NCI-H1436 treated with DMSO at 0.1 percent for 48 hours (cell line): ENCODE measurements around the gene HOGA1.
A peak's percentile ranks its signal among the peaks of the same experiment; 100 is the strongest.
"Not testable (repeated sequence)": the region's sequence is repeated elsewhere in the genome, so short reads cannot be mapped to it uniquely, and the experiment has no call there.

Experiments used
- DNase-seq: peaks from one replicate; lab custom pipeline; 2025; lab: John Stamatoyannopoulos, UW

The HOGA1 gene

DNA sequence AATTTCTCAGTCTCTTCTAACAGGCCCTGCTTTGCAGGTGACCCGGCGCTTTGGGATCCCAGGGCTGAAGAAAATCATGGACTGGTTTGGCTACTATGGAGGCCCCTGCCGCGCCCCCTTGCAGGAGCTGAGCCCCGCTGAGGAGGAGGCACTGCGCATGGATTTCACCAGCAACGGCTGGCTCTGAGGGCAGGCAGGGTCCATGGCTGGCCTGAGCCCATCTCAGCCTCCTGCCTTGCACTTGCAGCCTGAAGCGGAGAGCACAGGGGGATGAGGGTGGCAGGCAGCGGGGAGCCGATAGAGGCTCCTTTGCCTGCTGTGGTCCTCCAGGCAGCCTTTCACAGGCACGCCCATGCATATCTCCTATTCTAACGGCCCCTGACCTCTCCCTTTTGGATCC, 27.3 kb downstream of the HOGA1 start:
- no peak for DNase-seq

DNA sequence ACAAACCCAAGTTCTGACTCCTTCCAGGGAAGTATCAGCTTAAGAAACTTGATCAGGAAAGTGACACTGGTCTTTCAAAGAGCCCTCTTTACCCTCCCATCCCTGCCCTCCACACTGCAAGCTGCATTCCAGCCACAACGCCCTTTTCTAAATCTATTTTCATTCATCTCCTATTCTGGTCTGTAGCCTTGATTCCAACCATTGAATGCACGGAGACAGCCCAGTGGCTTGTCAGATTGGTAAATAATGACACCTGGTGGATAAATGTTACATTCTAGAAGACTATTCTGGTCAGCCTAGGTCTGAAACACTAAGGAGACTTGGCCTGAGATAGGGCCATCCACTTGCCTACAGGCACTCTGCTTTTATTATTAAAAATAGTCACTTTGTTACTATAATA, 28.2 kb downstream of the HOGA1 start:
- no peak for DNase-seq

- no peak for DNase-seq
Observed at GRCh38 chr10:97618285-97618684, 34.1 kb downstream of the HOGA1 start.

DNA sequence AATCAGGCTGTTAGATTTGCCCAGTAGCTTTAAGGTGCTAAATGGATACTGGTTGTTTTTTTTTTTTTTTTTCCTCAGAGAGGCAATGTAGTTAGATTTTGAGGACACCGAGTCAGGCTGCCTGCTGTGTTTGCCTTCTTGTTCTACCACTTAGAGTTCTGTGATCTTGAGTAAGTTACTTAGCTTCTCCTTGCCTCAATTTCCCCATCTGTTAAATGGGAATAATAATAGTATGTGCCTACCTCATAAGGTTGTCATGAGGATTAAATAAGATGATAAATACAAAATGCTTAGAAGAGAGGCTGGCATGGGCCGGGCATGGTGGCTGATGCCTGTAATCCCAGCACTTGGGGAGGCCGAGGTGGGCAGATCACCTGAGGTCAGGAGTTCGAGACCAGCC, 34.5 kb downstream of the HOGA1 start:
- DNase-seq = no peak

DNA sequence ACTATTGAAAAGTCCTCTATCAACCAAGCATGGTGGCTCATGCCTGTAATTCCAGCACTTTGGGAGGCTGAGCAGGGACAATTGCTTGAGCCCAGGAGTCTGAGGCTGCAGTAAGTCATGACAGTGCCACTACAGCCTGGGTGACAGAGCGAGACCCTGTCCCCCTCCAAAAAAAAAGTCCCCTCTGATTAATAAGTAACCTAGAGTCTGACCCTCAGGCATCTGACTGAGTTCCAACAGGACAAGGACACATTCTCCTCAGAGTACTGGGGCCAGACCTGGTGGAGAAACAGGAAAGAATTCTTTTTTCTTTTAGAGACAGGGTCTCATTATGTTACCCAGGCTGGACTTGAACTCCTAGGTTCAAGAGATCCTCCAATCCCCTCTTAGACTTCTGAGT, 39.1 kb downstream of the HOGA1 start:
- no peak for DNase-seq

DNA sequence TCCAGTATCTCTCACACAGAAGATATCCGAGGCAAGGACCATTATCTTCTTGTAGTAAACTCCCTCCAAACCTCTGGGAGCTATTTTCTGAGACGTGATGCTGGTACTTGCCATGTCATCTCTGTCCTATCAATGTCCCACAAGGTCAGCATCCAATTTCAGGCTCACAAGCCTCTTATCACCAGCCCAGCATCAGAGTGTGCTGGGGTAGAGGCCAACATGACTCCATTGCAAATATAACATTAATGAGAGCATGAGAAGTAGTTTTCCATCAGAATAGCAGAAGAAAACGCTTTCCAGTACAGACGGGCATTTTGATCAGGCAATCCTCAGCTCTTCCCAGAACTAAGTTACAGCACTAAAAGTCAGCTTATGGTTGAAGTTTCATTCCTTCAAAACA, 43.5 kb downstream of the HOGA1 start:
- no peak for DNase-seq

DNA sequence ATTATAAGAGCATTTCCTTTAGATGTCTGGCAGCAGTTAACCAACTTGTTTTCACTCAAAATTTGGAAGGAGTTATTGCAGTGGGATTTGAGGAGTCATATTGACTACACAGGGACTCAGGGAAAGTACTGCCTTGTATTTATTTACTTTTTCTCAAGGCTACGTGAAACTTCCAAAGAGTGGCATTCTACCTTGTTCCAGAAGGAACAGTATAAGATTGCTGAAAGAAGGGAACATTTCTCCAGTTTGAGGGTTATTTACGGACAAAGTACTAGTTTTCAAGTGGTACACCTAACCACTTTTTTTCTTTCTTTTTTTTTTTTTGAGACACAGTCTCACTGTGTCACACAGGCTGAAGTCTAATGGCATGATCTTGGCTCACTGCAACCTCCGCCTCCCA, 44.0 kb downstream of the HOGA1 start:
- DNase-seq = no peak

DNA sequence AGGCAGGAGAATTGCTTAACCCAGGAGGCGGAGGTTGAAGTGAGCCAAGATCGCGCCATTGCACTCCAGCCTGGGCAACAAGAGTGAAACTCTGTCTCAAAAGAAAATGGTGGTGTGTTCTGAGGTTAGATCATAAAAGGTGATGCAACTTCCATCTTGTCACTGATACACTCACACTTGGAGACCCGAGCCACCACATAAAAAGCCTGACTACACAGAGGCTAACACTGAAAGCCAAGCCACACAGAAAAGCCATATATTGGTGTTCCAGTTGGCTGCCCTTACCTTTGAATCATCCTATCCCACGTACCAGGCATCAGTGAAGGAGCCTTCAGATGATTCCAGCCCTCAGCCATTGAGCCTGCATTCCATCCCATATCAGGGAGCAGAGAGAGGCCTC, 45.1 kb downstream of the HOGA1 start:
- no peak for DNase-seq

GRCh38 chr10:97631098-97631497, 46.9 kb downstream of the HOGA1 start:
- DNase-seq = no peak

DNA sequence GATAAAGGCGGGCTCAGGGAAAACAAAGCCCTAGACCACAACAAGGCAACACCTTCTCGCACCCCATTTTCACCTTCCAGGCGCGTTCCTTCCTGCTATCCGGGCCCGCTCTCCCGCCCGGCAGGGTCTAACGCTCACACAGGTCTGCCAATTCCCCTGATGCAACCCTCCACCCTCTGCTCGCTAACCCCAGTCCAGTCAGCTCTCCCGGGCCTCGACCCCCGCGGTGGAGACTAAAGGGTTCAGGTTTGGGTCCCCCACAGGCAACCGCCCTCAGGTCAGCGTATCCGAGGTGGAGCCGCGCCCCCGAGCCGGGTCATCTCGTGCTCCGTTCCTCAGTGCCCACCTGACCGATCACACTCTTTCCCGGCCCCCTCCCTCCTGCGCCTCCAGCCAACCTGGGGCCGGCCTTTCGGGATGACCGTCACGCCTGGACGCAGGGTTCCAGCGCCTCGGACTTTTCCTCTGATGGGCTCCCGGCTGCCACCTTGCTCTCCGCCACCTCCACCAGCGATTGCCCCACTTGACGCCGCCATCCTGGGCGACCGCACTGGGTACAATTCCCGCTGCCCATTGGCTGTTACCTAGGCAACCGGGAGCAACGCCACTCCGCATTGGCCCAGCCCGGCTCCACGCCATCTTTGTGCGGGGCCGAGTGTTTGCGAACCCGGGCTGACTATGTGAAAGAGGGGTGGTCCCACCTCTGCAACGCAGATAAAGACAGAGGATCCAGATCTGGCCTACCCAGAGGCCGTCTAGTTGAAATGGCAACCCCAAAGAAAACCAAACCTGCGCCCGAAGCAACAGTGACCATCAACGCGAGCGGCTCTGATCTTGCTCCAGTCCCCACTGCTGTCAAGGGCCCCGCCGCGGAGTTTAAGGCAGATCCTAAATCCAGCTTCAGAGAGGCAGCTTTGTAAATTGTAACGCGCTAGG, 49.0 kb downstream of the HOGA1 start, which contains the start of gene MORN4:
MORN4 (minus strand) TSS at position 552 of the 936 bp plus-strand sequence. CDS start 13,847 bp downstream, outside the sequence.
- peak; percentile 65 for DNase-seq

- no peak for DNase-seq
Observed at GRCh38 chr10:97633921-97634320, 49.7 kb downstream of the HOGA1 start.

GRCh38 chr10:97635577-97635976, 51.4 kb downstream of the HOGA1 start:
- DNase-seq = no peak

DNA sequence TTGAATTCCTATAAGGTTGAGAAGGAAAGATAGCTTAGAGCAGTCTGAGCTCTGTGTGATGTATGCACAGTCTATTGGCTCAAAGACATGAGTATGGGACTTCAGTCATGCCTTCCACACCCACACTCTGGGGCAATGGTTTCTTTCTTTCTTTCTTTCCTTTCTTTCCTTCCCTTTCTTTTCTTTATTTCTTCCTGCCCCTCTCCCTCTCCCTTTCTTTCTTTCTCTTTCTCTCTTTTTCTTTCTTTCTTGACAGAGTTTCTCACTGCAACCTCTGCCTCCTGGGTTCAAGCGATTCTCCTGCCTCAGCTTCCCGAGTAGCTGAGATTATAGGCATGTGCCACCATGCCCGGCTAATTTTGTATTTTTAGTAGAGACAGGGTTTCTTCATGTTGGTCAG, 54.9 kb downstream of the HOGA1 start:
- not testable (repeated sequence) for DNase-seq

DNA sequence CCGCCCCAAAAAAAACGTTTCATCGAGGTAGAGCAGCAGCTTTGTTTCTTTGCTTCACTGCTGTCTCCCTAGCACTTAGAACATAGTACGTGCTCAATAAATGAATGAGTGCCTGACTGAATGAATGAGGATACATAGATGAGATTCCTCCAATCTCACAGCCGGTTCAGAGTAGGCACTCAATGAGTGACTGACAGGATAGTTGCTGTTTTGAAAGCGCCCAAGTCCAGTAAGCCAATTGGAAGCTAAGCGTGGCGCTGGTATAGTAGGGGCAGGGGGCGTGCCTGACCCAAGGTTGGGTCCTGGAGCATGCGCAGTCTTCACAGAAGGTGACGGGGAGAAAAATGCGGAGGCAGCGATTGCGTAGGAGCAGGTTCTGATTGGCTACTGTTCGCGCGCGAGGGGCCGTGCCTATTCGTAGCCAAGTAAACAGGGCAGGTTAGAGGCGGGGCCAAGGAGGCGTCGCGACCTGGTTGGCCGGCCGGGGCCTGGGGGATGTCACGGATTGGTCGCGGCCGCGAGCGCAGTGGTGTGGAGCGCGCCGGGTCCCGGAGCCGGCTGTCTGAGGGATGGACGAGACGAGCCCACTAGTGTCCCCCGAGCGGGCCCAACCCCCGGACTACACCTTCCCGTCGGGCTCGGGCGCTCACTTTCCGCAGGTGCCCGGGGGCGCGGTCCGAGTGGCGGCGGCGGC, 56.1 kb downstream of the HOGA1 start, which contains the start of gene PI4K2A:
PI4K2A (plus strand) TSS at position 498 of the 694 bp plus-strand sequence; CDS start at position 570, 72 bp downstream.
- peak; percentile 93 for DNase-seq

GRCh38 chr10:97640868-97641811, 57.0 kb downstream of the HOGA1 start:
- DNase-seq = no peak

DNA sequence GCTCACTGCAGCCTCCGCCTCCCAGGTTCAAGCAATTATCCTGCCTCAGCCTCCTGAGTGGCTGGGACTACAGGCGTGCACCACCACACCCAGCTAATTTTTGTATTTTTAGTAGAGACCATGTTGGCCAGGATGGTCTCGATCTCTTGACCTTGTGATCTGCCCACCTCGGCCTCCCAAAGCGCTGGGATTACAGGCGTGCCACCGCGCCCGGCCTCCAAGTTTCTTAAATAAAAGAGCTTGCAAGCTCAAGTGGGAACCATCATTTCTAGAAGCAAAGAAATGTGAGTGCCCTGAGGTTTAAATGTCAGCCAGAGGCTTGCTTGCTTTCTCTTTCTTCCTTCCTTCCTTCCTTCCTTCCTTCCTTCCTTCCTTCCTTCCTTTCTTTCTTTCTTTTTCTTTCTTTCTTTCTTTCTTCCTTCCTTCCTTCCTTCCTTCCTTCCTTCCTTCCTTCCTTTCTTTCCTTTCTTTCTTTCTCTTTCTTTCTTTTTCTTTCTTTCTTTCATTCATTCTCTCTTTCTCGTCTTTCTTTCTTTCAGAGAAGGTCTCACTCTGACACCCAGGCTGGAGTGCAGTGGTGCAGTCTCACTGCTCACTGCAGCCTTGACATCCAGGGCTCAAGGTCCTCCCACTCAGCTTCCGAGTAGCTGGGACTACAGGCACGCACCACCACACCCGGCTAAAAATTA, 58.4 kb downstream of the HOGA1 start:
- DNase-seq = not testable (repeated sequence)

GRCh38 chr10:97643441-97643985, 59.3 kb downstream of the HOGA1 start:
- DNase-seq = no peak

DNA sequence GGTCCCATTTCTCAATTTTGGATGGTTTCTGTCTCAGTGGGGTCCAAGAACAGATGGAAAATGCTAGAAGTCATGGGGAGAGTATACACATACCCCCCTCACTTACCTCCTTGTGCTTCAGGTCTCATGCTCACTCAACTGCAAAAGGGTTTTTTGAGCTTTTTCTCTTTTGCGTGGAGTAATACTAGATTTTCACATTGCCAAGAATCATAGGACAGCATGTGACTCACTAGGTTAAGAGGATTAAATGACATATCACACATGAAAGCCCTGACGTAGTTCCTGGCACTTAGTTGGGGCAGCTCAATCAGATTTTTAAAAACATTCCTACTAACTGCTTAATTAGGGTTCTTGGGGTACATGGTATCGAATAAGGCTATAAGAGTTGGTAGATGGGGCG, 60.7 kb downstream of the HOGA1 start:
- DNase-seq = no peak

DNA sequence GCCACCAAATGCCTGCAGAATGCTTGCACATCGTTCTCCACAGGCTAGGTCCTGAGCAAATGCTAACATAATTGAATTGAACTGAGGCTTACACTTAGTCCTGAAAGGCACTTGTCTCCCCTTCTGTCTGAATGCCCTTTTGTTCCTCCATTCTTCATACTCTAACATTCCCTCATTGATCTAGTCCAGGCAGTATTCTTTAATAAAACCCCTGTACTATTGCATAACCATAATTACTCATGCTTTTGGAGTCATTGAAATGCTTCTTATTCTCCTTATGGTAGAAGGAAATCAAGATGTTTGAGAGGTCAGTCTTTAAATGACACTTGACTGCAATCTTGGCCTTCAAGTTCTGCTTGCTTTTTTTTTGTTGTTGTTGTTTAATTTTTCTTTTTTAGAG, 63.4 kb downstream of the HOGA1 start:
- DNase-seq = no peak

- no peak for DNase-seq
Observed at GRCh38 chr10:97648562-97649404, 64.6 kb downstream of the HOGA1 start.
